Spleen (tissue), 11 donors: ENCODE data around the gene TANGO6. TPM values are rescaled to one million over a fixed set of nuclear protein-coding genes. Genes with fewer than 3 reads are reported as not detected.
A peak's percentile ranks its signal among the peaks of the same experiment; 100 is the strongest.

ENCODE experiments used
- DNase-seq: peaks from one replicate; pipeline ENCODE4 v3.0.0-alpha.2; 2020
- H3K27ac ChIP-seq, 8 donors: fragments of 200-600 bp; sonication (generic) in 7 of 8; 1 replicate in 4 of 8; 2 replicates in 4 of 8; pipeline versions ENCODE4 v1.5.0 to v1.8.0; 2016 to 2021; ENCODE audit warnings: inconsistent platforms in 4 of 8, mild to moderate bottlenecking in 4 of 8, moderate library complexity in 1 of 8
- H3K27me3 ChIP-seq, 7 donors: fragments of 200-600 bp; sonication (generic) in 6 of 7; replicated peaks in 1 of 7; 1 replicate in 4 of 7; 2 replicates in 3 of 7; pipeline versions ENCODE4 v1.5.0 to v1.8.0; 2016 to 2021; ENCODE audit warnings: inconsistent platforms in 3 of 7, mild to moderate bottlenecking in 1 of 7
- H3K36me3 ChIP-seq, 6 donors: fragments of 200-600 bp; sonication (generic) in 5 of 6; 1 replicate in 4 of 6; 2 replicates in 2 of 6; pipeline versions ENCODE4 v1.5.0 to v1.8.0; 2016 to 2021; ENCODE audit warnings: inconsistent platforms in 2 of 6
- H3K4me1 ChIP-seq, 6 donors: fragments of 200-600 bp; sonication (generic) in 5 of 6; 1 replicate in 3 of 6; 2 replicates in 3 of 6; pipeline versions ENCODE4 v1.5.0 to v1.8.0; 2016 to 2021; ENCODE audit warnings: inconsistent platforms in 3 of 6
- H3K4me3 ChIP-seq, 8 donors: fragments of 200-600 bp; sonication (generic) in 7 of 8; 1 replicate in 4 of 8; 2 replicates in 4 of 8; pipeline versions ENCODE4 v1.5.0 to v1.8.0; 2016 to 2021; ENCODE audit warnings: inconsistent platforms in 4 of 8, mild to moderate bottlenecking in 4 of 8, moderate library complexity in 2 of 8
- H3K9me3 ChIP-seq, 8 donors: fragments of 200-600 bp; sonication (generic) in 7 of 8; 1 replicate in 4 of 8; 2 replicates in 4 of 8; pipeline versions ENCODE4 v1.5.0 to v1.8.0; 2016 to 2021; ENCODE audit warnings: inconsistent platforms in 4 of 8
- POLR2A ChIP-seq, 3 donors: fragments of 450-650 bp; IDR thresholded peaks; one replicate each; pipeline ENCODE4 v1.5.1; 2017; ENCODE audit warnings: antibody characterized with exemption in 3 of 3, mild to moderate bottlenecking in 1 of 3
- POLR2AphosphoS5 ChIP-seq, 3 donors: sonication (generic); formaldehyde crosslinking; IDR thresholded peaks; one replicate each; pipeline ENCODE4 v1.5.1; 2017; ENCODE audit warnings: antibody characterized with exemption in 3 of 3
- WGBS, 5 donors: extraction: QIAGEN DNeasy Blood & Tissue Kit in 3 of 5; methylation state at CpG; one replicate each; pipeline versions ENCODE4 v1.1.5 to v1.1.7; 2013 to 2018; 5-methylcytosine and 5-hydroxymethylcytosine counted together
- intact Hi-C: fragments of 100-400 bp; cut with DNase I; formaldehyde crosslinking; loops from one replicate; pipeline ENCODE4 v1.15.0; 2023; ENCODE audit warnings: low total_unique reads
- polyA plus RNA-seq, 3 donors: library from polyadenylated mRNA; stranded (reverse); fragments of 200-250 nt; gene quantifications; one replicate each; pipeline ENCODE4 v1.2.1, GENCODE V29; 2013
- total RNA-seq, 7 donors: library from RNA; depleted of rRNA in 3 of 7; stranded (reverse); fragments of >200 nt in 3 of 7; fragmentation: NEBNext Ultra II Directional in 4 of 7; extraction: Animal tissue kit (Norgen Biotek cat#: 25700) in 4 of 7; gene quantifications; one replicate each; pipeline versions ENCODE4 v1.1.0 to v1.2.1, GENCODE V29; 2016 to 2021
- TF ChIP-seq, protein P1 (sequence below), 11 experiments: fragments of 200-600 bp in 7 of 11; fragments of 450-650 bp in 4 of 11; sonication (generic) in 4 of 11; IDR thresholded peaks in 8 of 11; conservative IDR thresholded peaks in 3 of 11; 1 replicate in 7 of 11; 2 replicates in 4 of 11; pipeline versions ENCODE4 v1.4.0 to v1.8.0; 2016 to 2021; ENCODE audit warnings: antibody characterized with exemption in 11 of 11, inconsistent platforms in 4 of 11, mild to moderate bottlenecking in 1 of 11
- donor health status: healthy with polysubstance abuse.
- donor health status: DM: no; HTN: no; CAD: no; lungs with moderate emphysema.
- donor health status: DM: no; HTN: no; CAD: no.
- donor health status: Bipolar disorder and iron deficiency.
- donor health status: healthy.
- donor health status: DM: no; HTN: no; CAD: no.
- donor health status: DM: yes; HTN: yes; CAD: no.

The TANGO6 gene
- total and polyA plus RNA-seq, 10 donors, result 1.9 to 35.2 (median 23.0) TPM

DNA sequence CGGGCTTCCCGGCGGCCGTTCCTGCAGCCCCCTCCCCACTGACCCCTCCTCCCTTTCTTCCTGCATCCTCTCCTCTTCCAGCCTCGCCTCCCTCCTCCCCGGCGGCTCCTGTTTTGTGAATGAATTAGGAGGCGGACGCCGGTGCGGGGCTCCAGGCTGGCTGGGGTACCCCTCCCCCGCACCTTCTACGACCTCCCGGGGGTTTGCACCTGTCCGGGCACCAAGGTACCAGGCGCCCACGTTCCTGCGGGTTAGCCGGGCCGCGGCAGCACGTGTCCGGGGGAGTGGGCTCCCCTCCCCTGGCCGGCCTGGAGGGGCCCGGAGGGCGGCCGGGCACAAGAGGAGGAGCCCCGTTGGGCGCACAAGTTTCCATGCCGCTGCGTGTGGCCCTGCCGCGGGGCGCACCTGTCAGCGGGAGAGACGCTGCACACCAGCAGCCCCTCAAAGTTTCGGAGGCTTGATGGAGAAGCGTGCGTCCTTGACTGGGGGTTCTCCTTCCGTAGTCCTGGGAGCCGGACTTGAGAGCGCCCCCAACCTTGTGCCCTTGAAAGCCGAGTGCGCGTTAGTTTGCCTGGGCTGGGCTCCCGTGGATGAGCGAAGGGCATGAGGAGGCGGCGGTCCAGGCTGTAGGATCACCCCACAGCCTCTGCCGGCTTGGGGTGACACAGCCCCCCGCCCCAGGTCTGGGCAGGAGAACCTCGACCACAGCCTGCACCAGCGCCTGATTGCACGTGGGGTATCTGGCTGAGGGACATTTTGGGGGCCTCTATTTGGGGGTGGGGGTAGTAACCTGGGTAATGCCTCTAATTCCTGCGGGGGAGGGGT is 263.4 kb downstream of the TANGO6 start:
- intact Hi-C loops, result no loop called here
- H3K27me3 ChIP-seq, result peaks cover 3 to 63% (median 35%) of the 10 kb centered on the region in 7 donors
- H3K36me3 ChIP-seq, result peaks cover 0 to 32% (median 16%) of the 10 kb centered on the region in 6 donors
- 0 to 5% (median 2%) methylated on average over 27 to 55 of the region's 55 CpGs for WGBS, 5 donors
- peak overlapping the region in 7 of 8 donors; percentile 22 to 72 (median 47) for H3K4me3 ChIP-seq
- no peak overlapping the region for H3K27ac ChIP-seq
- TF ChIP-seq POLR2A (IDR thresholded peaks at IDR 0.05) (no peak), POLR2AphosphoS5 (IDR thresholded peaks at IDR 0.05) (peak in 1 of 3 donors; percentile 8)
- peak; percentile 59 for DNase-seq
- no peaks in the 10 kb centered on the region for H3K9me3 ChIP-seq
- H3K4me1 ChIP-seq, result peaks cover 19 to 38% (median 27%) of the 10 kb centered on the region in 6 donors

DNA sequence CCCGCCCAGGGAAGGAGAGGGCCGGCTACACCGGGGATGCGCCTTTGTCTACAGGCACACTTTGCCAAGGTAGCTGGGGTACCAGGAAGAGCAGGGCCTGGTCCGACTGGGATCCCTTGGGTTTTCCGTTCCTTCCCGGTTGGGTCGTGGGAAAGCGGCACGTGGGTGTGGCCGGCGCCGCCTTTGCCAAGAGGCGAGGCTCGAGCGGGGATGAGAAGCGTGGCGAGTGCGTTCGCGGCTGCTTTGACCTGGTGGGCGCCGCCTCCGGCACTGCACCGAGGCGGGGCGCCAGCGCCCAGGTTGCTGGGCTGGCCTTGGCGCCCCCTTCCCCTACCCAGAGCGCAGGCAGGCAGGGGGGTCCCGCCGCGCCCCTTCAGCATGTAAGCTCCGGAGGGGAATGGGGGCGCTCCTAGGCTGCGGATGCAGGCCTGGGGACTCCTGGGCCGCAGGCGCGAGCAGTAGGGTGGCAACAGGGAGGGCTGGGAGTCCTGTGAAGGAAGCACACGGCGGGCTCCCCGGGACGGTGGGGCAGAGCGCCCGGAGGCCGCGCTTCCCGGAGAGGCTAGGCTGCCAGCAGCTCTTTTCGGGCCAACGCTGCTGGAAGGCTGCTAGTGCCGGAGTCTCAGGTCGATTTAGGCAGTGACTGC is 264.1 kb downstream of the TANGO6 start:
- Histone ChIP-seq H3K4me1 (peaks cover 19 to 42% (median 28%) of the 10 kb centered on the region in 6 donors), H3K9me3 (no peaks in the 10 kb centered on the region), H3K36me3 (peaks cover 0 to 39% (median 16%) of the 10 kb centered on the region in 6 donors), H3K27me3 (peaks cover 3 to 63% (median 35%) of the 10 kb centered on the region in 7 donors), H3K4me3 (peak overlapping the region in 5 of 8 donors; percentile 13 to 72 (median 48)), H3K27ac (no peak overlapping the region)
- intact Hi-C loops, result no loop called here
- TF ChIP-seq POLR2A (IDR thresholded peaks at IDR 0.05), result no peak
- peak in 2 of 3 donors; percentile 15 to 56 for TF ChIP-seq POLR2AphosphoS5 (IDR thresholded peaks at IDR 0.05)
- TF ChIP-seq, protein P1, sequence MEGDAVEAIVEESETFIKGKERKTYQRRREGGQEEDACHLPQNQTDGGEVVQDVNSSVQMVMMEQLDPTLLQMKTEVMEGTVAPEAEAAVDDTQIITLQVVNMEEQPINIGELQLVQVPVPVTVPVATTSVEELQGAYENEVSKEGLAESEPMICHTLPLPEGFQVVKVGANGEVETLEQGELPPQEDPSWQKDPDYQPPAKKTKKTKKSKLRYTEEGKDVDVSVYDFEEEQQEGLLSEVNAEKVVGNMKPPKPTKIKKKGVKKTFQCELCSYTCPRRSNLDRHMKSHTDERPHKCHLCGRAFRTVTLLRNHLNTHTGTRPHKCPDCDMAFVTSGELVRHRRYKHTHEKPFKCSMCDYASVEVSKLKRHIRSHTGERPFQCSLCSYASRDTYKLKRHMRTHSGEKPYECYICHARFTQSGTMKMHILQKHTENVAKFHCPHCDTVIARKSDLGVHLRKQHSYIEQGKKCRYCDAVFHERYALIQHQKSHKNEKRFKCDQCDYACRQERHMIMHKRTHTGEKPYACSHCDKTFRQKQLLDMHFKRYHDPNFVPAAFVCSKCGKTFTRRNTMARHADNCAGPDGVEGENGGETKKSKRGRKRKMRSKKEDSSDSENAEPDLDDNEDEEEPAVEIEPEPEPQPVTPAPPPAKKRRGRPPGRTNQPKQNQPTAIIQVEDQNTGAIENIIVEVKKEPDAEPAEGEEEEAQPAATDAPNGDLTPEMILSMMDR (IDR thresholded peaks at IDR 0.05 in 8 of 11, conservative IDR thresholded peaks at IDR 0.05 in 3 of 11), result no peak
- 4 to 8% (median 5%) methylated on average over 12 to 52 of the region's 52 CpGs for WGBS, 5 donors
- DNase-seq, result peak; percentile 69

DNA sequence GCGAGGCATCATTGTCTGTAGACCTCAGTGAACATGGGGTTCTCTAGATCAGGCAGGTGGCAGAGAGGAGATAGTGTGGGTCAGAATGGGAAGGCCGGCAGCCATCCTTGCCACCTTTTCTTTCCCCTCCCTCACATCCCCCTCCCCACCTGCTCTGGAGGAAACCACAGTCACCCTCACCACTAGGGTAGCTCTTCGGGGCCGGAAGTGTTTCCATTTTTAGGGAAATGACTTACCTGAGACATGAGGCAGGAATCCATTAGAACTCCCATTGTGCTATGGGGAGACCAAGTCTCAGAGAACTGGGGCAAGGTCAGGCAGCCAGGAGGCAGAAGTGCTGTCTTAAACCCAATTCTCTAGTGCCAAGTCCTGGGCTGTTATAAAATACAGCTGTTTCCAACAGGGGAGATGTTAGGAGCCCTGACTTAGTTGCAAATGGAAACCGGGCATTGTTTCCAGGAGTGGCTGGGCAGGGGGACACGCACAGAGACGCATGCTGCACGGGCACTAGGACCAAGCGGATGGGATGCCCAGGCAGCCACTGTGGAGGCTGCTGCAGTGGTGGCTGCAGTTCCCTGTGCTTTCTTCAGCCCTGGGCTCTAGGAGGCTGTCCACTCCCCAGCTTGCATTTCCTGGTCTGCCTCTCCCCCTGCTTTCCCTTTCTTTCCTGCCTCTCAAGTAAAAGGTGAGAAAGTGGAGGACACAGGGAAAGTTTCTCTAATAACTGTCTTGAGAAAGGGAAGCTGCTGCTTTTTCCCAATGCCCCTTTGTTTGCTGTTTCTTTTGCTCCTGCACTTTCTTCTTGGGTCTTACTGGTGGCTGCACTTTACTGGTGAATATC is 265.0 kb downstream of the TANGO6 start:
- TF ChIP-seq POLR2A (IDR thresholded peaks at IDR 0.05) (no peak), POLR2AphosphoS5 (IDR thresholded peaks at IDR 0.05) (no peak)
- TF ChIP-seq, protein P1 (IDR thresholded peaks at IDR 0.05 in 8 of 11, conservative IDR thresholded peaks at IDR 0.05 in 3 of 11), result no peak

DNA sequence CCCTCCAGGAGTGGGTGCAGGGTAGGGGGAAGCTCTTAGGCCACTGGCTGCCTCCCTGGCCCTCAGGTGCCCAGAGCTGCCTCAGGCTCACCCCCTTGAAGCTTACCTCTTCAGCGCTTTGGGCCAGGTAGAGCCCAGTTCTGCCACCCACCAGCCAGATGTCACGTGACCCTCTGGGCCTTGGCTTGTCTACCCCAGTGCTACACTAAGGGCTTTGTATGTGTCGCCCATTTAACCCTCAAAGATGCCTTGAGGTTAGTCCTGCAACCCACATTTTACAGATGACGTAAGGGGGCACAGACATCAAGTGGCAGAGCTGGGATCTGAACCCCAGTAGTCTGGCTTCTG is 265.5 kb downstream of the TANGO6 start:
- Histone ChIP-seq H3K9me3 (no peaks in the 10 kb centered on the region), H3K4me1 (peaks cover 19 to 51% (median 29%) of the 10 kb centered on the region in 6 donors), H3K4me3 (no peak overlapping the region), H3K36me3 (peaks cover 0 to 48% (median 18%) of the 10 kb centered on the region in 6 donors), H3K27ac (no peak overlapping the region), H3K27me3 (peaks cover 3 to 59% (median 35%) of the 10 kb centered on the region in 7 donors)
- TF ChIP-seq, protein P1 (IDR thresholded peaks at IDR 0.05 in 8 of 11, conservative IDR thresholded peaks at IDR 0.05 in 3 of 11), result no peak
- TF ChIP-seq POLR2A (IDR thresholded peaks at IDR 0.05) (no peak), POLR2AphosphoS5 (IDR thresholded peaks at IDR 0.05) (no peak)
- WGBS, 5 donors, result 88 to 97% (median 91%) methylated on average over 4 of the region's 4 CpGs
- intact Hi-C loops, result no loop called here
- DNase-seq, result peak; percentile 24

More for the DNA sequence above, 265.0 kb downstream of the TANGO6 start:
- WGBS, 5 donors, result 60 to 74% (median 62%) methylated on average over 8 to 9 of the region's 9 CpGs
- peaks cover 0 to 42% (median 16%) of the 10 kb centered on the region in 6 donors for H3K36me3 ChIP-seq
- intact Hi-C loops, result no loop called here
- DNase-seq, result peak; percentile 48
- H3K27me3 ChIP-seq, result peaks cover 3 to 63% (median 35%) of the 10 kb centered on the region in 7 donors
- H3K27ac ChIP-seq, result no peak overlapping the region
- H3K4me3 ChIP-seq, result no peak overlapping the region
- H3K4me1 ChIP-seq, result peaks cover 19 to 50% (median 29%) of the 10 kb centered on the region in 6 donors
- no peaks in the 10 kb centered on the region for H3K9me3 ChIP-seq
